Amygdala (tissue), 56 donors: ENCODE results near the gene GUCA1A.

Experiments
- DNase-seq, 56 donors: peaks; one replicate each; lab custom pipeline; 2025; lab: John Stamatoyannopoulos, UW

Gene GUCA1A

GRCh38 chr6:42173101-42173500 lies at the start of gene GUCA1A:
Gene GUCA1A (plus strand): TSS chr6:42173364. CDS start chr6:42173614, 250 bp downstream.
- DNase-seq = no peak

GRCh38 chr6:42123379-42124103 lies 49.6 kb upstream of the GUCA1A start:
- DNase-seq = no peak

- no peak for DNase-seq
Observed at GRCh38 chr6:42124223-42124836, 48.8 kb upstream of the GUCA1A start.

- no peak for DNase-seq
Observed at GRCh38 chr6:42125231-42125630, 47.9 kb upstream of the GUCA1A start.

GRCh38 chr6:42125663-42126062 lies 47.5 kb upstream of the GUCA1A start:
- no peak for DNase-seq

GRCh38 chr6:42128460-42129359 lies 44.5 kb upstream of the GUCA1A start:
- DNase-seq = no peak

- no peak for DNase-seq
Observed at GRCh38 chr6:42129360-42129676, 43.8 kb upstream of the GUCA1A start.

GRCh38 chr6:42131531-42131930 lies 41.6 kb upstream of the GUCA1A start:
- DNase-seq = no peak

- no peak for DNase-seq
Observed at GRCh38 chr6:42133926-42134325, 39.2 kb upstream of the GUCA1A start.

- no peak for DNase-seq
Observed at GRCh38 chr6:42135161-42135560, 38.0 kb upstream of the GUCA1A start.

- no peak for DNase-seq
Observed at GRCh38 chr6:42135722-42136121, 37.4 kb upstream of the GUCA1A start.

GRCh38 chr6:42136508-42137193 lies 36.5 kb upstream of the GUCA1A start:
- no peak for DNase-seq

GRCh38 chr6:42137194-42137753 lies 35.9 kb upstream of the GUCA1A start:
- DNase-seq = no peak

GRCh38 chr6:42138190-42138589 lies 35.0 kb upstream of the GUCA1A start:
- no peak for DNase-seq

- no peak for DNase-seq
Observed at GRCh38 chr6:42138630-42139619, 34.2 kb upstream of the GUCA1A start.

GRCh38 chr6:42140032-42140431 lies 33.1 kb upstream of the GUCA1A start:
- DNase-seq = no peak

- no peak for DNase-seq
Observed at GRCh38 chr6:42140756-42141602, 32.2 kb upstream of the GUCA1A start.

- DNase-seq = no peak
Observed at GRCh38 chr6:42141603-42142117, 31.5 kb upstream of the GUCA1A start.
